Cardiac septum (tissue), 1 donor: ENCODE data around the gene NOL4L. TPM values are rescaled to one million over a fixed set of nuclear protein-coding genes. Genes with fewer than 3 reads are reported as not detected.

Source experiments
- DNase-seq: peaks from one replicate; pipeline ENCODE4 v3.0.0-alpha.2; 2020; ENCODE audit warnings: low spot score
- intact Hi-C: fragments of 100-400 bp; cut with DNase I; formaldehyde crosslinking; loops from one replicate; pipeline ENCODE4 v1.14.0; 2022
- total RNA-seq: library from RNA; stranded (reverse); fragmentation: NEBNext Ultra II Directional; extraction: Animal tissue kit (Norgen Biotek cat#: 25700); gene quantifications from one replicate; pipeline ENCODE4 v1.2.1, GENCODE V29; 2021
- donor health status: DM: no; HTN: no; CAD: no.

NOL4L gene
- total RNA-seq, 1 donor from 2014 or later = 10.4 TPM

- intact Hi-C loops = no loop called here
These were observed 48.9 kb downstream of the NOL4L start for GRCh38 chr20:32535953-32536823.

GRCh38 chr20:32535316-32535952, 49.7 kb downstream of the NOL4L start:
- intact Hi-C loops = no loop called here
- no peak for DNase-seq

More at GRCh38 chr20:32535953-32536823, 48.9 kb downstream of the NOL4L start:
- no peak for DNase-seq

GRCh38 chr20:32534661-32535240, 50.4 kb downstream of the NOL4L start:
- intact Hi-C loops = no loop called here
- no peak for DNase-seq

GRCh38 chr20:32533732-32534131, 51.4 kb downstream of the NOL4L start:
- intact Hi-C loops = no loop called here
- no peak for DNase-seq

- intact Hi-C loops = no loop called here
These were observed 52.9 kb downstream of the NOL4L start for GRCh38 chr20:32532246-32532645.

GRCh38 chr20:32528905-32529670, 56.0 kb downstream of the NOL4L start:
- intact Hi-C loops = loop anchor here (5.0 to 10.0 kb wide), 2 partner anchors 53 to 246 kb away; no protein-coding TSS in a partner anchor
- no peak for DNase-seq

More at GRCh38 chr20:32532246-32532645, 52.9 kb downstream of the NOL4L start:
- no peak for DNase-seq

GRCh38 chr20:32528171-32528891, 56.8 kb downstream of the NOL4L start:
- DNase-seq = peak; percentile 86
- intact Hi-C loops = loop anchor here (5.0 to 10.0 kb wide), 2 partner anchors 54 to 246 kb away; no protein-coding TSS in a partner anchor

GRCh38 chr20:32527447-32528055, 57.6 kb downstream of the NOL4L start:
- no peak for DNase-seq
- intact Hi-C loops = loop anchor here (5.0 to 10.0 kb wide), 2 partner anchors 55 to 247 kb away; no protein-coding TSS in a partner anchor

GRCh38 chr20:32527052-32527446, 58.1 kb downstream of the NOL4L start:
- no peak for DNase-seq
- intact Hi-C loops = loop anchor here (5.0 to 10.0 kb wide), 2 partner anchors 55 to 248 kb away; no protein-coding TSS in a partner anchor

- DNase-seq = no peak
- intact Hi-C loops = loop anchor here (5.0 to 10.0 kb wide), 2 partner anchors 56 to 248 kb away; no protein-coding TSS in a partner anchor
These were observed 58.6 kb downstream of the NOL4L start for GRCh38 chr20:32526541-32526940.

- intact Hi-C loops = loop anchor here (5.0 to 10.0 kb wide), 2 partner anchors 56 to 249 kb away; no protein-coding TSS in a partner anchor
- DNase-seq = no peak
These were observed 59.0 kb downstream of the NOL4L start for GRCh38 chr20:32526125-32526524.

GRCh38 chr20:32524829-32525501, 60.2 kb downstream of the NOL4L start:
- DNase-seq = peak; percentile 90
- intact Hi-C loops = loop anchor here (5.0 to 10.0 kb wide), 2 partner anchors 57 to 250 kb away; no protein-coding TSS in a partner anchor

- intact Hi-C loops = loop anchor here (10.0 kb wide), 1 partner anchor 251 kb away; no protein-coding TSS in a partner anchor
- no peak for DNase-seq
These were observed 61.4 kb downstream of the NOL4L start for GRCh38 chr20:32523613-32524213.

GRCh38 chr20:32522776-32523612, 62.1 kb downstream of the NOL4L start:
- intact Hi-C loops = loop anchor here (10.0 kb wide), 1 partner anchor 252 kb away; no protein-coding TSS in a partner anchor
- DNase-seq = no peak

GRCh38 chr20:32522526-32522775, 62.7 kb downstream of the NOL4L start:
- DNase-seq = no peak
- intact Hi-C loops = loop anchor here (10.0 kb wide), 1 partner anchor 252 kb away; no protein-coding TSS in a partner anchor

- DNase-seq = no peak
- intact Hi-C loops = loop anchor here (1.0 to 10.0 kb wide), 2 partner anchors 131 to 253 kb away; no protein-coding TSS in a partner anchor
These were observed 63.2 kb downstream of the NOL4L start for GRCh38 chr20:32521780-32522525.
